Left ventricle myocardium inferior (tissue), 1 donor: ENCODE data around the gene INO80C. TPM values are rescaled to one million over a fixed set of nuclear protein-coding genes. Genes with fewer than 3 reads are reported as not detected.

Source experiments
- DNase-seq: peaks from one replicate; pipeline ENCODE4 v3.0.0-alpha.2; 2020
- H3K27ac ChIP-seq: fragments of 200-600 bp; replicated peaks from 2 replicates; pipeline ENCODE4 v1.8.0; 2021
- H3K27me3 ChIP-seq: fragments of 200-600 bp; 2 replicates; pipeline ENCODE4 v1.8.0; 2021; ENCODE audit warnings: low read depth
- H3K36me3 ChIP-seq: fragments of 200-600 bp; 2 replicates; pipeline ENCODE4 v1.8.0; 2021
- H3K4me1 ChIP-seq: fragments of 200-600 bp; 2 replicates; pipeline ENCODE4 v1.8.0; 2021
- H3K4me3 ChIP-seq: fragments of 200-600 bp; 2 replicates; pipeline ENCODE4 v1.8.0; 2021; ENCODE audit warnings: mild to moderate bottlenecking, moderate library complexity
- H3K9me3 ChIP-seq: fragments of 200-600 bp; replicated peaks from 2 replicates; pipeline ENCODE4 v1.8.0; 2021
- CTCF ChIP-seq: fragments of 200-600 bp; IDR thresholded peaks from 2 replicates; pipeline ENCODE4 v1.8.0; 2021; ENCODE audit warnings: antibody characterized with exemption, mild to moderate bottlenecking, borderline replicate concordance
- intact Hi-C: fragments of 100-400 bp; cut with micrococcal nuclease; formaldehyde crosslinking; loops from one replicate; pipeline ENCODE4 v1.11.0; 2022
- total RNA-seq: library from RNA; stranded (reverse); fragmentation: NEBNext Ultra II Directional; extraction: Animal tissue kit (Norgen Biotek cat#: 25700); gene quantifications from one replicate; pipeline ENCODE4 v1.2.1, GENCODE V29; 2021
- donor health status: DM: no; HTN: yes; CAD: no; lungs with severe emphysema.

Gene INO80C
- total RNA-seq, 1 donor from 2014 or later, result 20.3 TPM

GRCh38 chr18:35451032-35451431 is 46.7 kb downstream of the INO80C start:
- intact Hi-C loops, result no loop called here
- no peak for TF ChIP-seq CTCF
- Histone ChIP-seq H3K4me3 (no peak overlapping the region), H3K27me3 (no peaks in the 10 kb centered on the region), H3K27ac (no peak overlapping the region), H3K36me3 (no peaks in the 10 kb centered on the region), H3K4me1 (no peaks in the 10 kb centered on the region), H3K9me3 (peaks cover 5% of the 10 kb centered on the region)
- no peak for DNase-seq

GRCh38 chr18:35444636-35445035 is 53.1 kb downstream of the INO80C start:
- no peak for TF ChIP-seq CTCF
- intact Hi-C loops, result no loop called here

GRCh38 chr18:35443847-35444246 is 53.9 kb downstream of the INO80C start:
- intact Hi-C loops, result no loop called here

More at GRCh38 chr18:35444636-35445035, 53.1 kb downstream of the INO80C start:
- no peak for DNase-seq
- H3K36me3 ChIP-seq, result no peaks in the 10 kb centered on the region
- no peaks in the 10 kb centered on the region for H3K9me3 ChIP-seq
- H3K27me3 ChIP-seq, result no peaks in the 10 kb centered on the region
- peaks cover 17% of the 10 kb centered on the region for H3K4me1 ChIP-seq
- no peak overlapping the region for H3K4me3 ChIP-seq
- H3K27ac ChIP-seq, result no peak overlapping the region

GRCh38 chr18:35443434-35443833 is 54.3 kb downstream of the INO80C start:
- Histone ChIP-seq H3K4me3 (no peak overlapping the region), H3K27ac (no peak overlapping the region), H3K9me3 (no peaks in the 10 kb centered on the region), H3K36me3 (no peaks in the 10 kb centered on the region), H3K4me1 (peaks cover 17% of the 10 kb centered on the region), H3K27me3 (no peaks in the 10 kb centered on the region)
- intact Hi-C loops, result no loop called here
- no peak for TF ChIP-seq CTCF
- no peak for DNase-seq

More at GRCh38 chr18:35443847-35444246, 53.9 kb downstream of the INO80C start:
- Histone ChIP-seq H3K36me3 (no peaks in the 10 kb centered on the region), H3K27me3 (no peaks in the 10 kb centered on the region), H3K4me1 (peaks cover 17% of the 10 kb centered on the region), H3K9me3 (no peaks in the 10 kb centered on the region), H3K4me3 (no peak overlapping the region), H3K27ac (no peak overlapping the region)
- no peak for TF ChIP-seq CTCF
- no peak for DNase-seq

GRCh38 chr18:35442701-35443100 is 55.1 kb downstream of the INO80C start:
- H3K4me3 ChIP-seq, result no peak overlapping the region
- no peak for TF ChIP-seq CTCF
- H3K27me3 ChIP-seq, result no peaks in the 10 kb centered on the region
- no peak overlapping the region for H3K27ac ChIP-seq
- no peak for DNase-seq
- no peaks in the 10 kb centered on the region for H3K9me3 ChIP-seq
- no peaks in the 10 kb centered on the region for H3K36me3 ChIP-seq
- peaks cover 17% of the 10 kb centered on the region for H3K4me1 ChIP-seq
- intact Hi-C loops, result no loop called here
